ENCODE measurements around the gene WDR45.
A peak's percentile ranks its signal among the peaks of the same experiment; 100 is the strongest.

GRCh38 chrX:49043220-49043986 lies 36.3 kb downstream of the WDR45 start, which contains the start of gene TFE3:
- TF ChIP-seq EP300 (conservative IDR thresholded peaks at IDR 0.05; ENCODE audit: poor library complexity, severe bottlenecking) (no peak), CTCF (IDR thresholded peaks at IDR 0.05; ENCODE audit: poor library complexity, severe bottlenecking) (peak; percentile 84), EZH2 (IDR thresholded peaks at IDR 0.05; ENCODE audit: borderline replicate concordance, insufficient read depth, low read length, poor library complexity, severe bottlenecking) (no peak), SMC3 (conservative IDR thresholded peaks at IDR 0.05; ENCODE audit: poor library complexity) (peak; percentile 59), POLR2AphosphoS5 (IDR thresholded peaks at IDR 0.05) (peak; percentile 55), MXI1 (conservative IDR thresholded peaks at IDR 0.05; ENCODE audit: poor library complexity, severe bottlenecking) (no peak)
- TF ChIP-seq, protein P1, sequence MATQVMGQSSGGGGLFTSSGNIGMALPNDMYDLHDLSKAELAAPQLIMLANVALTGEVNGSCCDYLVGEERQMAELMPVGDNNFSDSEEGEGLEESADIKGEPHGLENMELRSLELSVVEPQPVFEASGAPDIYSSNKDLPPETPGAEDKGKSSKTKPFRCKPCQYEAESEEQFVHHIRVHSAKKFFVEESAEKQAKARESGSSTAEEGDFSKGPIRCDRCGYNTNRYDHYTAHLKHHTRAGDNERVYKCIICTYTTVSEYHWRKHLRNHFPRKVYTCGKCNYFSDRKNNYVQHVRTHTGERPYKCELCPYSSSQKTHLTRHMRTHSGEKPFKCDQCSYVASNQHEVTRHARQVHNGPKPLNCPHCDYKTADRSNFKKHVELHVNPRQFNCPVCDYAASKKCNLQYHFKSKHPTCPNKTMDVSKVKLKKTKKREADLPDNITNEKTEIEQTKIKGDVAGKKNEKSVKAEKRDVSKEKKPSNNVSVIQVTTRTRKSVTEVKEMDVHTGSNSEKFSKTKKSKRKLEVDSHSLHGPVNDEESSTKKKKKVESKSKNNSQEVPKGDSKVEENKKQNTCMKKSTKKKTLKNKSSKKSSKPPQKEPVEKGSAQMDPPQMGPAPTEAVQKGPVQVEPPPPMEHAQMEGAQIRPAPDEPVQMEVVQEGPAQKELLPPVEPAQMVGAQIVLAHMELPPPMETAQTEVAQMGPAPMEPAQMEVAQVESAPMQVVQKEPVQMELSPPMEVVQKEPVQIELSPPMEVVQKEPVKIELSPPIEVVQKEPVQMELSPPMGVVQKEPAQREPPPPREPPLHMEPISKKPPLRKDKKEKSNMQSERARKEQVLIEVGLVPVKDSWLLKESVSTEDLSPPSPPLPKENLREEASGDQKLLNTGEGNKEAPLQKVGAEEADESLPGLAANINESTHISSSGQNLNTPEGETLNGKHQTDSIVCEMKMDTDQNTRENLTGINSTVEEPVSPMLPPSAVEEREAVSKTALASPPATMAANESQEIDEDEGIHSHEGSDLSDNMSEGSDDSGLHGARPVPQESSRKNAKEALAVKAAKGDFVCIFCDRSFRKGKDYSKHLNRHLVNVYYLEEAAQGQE (IDR thresholded peaks at IDR 0.05; ENCODE audit: borderline replicate concordance) = no peak
